HEK293 (cell line): ENCODE data around the gene CDKAL1.

Source experiments
- SALL2 ChIP-seq: fragments of 450-650 bp; formaldehyde crosslinking; IDR thresholded peaks from 2 replicates; pipeline ENCODE4 v1.5.0; 2017; ENCODE audit warnings: missing biosample characterization, mild to moderate bottlenecking, missing genetic modification characterization, borderline replicate concordance
- YY1 ChIP-seq: fragments of 450-650 bp; formaldehyde crosslinking; IDR thresholded peaks from 2 replicates; pipeline ENCODE4 v1.5.1; 2018; ENCODE audit warnings: missing biosample characterization, missing genetic modification characterization
- ZNF585B ChIP-seq: fragments of 450-650 bp; formaldehyde crosslinking; IDR thresholded peaks from 2 replicates; pipeline ENCODE4 v1.5.1; 2016; ENCODE audit warnings: missing biosample characterization, missing genetic modification characterization

DNA sequence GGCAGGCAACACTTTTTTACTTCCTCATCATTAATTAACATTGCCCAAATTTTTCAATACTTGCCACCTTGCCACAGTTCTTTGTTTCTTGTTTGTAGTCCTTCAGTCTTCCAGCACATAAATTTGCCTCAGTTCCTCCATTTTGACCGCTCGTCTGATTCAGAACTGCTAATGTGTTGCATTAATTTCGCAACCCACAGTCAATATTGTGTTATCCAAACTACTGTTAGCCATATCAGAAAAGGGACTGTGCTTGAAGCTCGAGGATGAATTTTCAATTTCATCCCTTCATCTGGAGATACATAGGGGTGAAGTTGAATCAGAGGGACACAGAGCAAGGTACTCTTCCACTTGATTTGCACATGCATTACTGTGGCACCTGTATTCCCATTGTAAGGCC, 421.5 kb downstream of the CDKAL1 start:
- TF ChIP-seq ZNF585B (tag by site-specific recombination) = no peak
- TF ChIP-seq YY1 (tag by site-specific recombination) = no peak
- TF ChIP-seq SALL2 (tag by site-specific recombination) = no peak
